Neural progenitor cell (in vitro differentiated cells): ENCODE results near the gene ARL15. TPM values are rescaled to one million over a fixed set of nuclear protein-coding genes. Genes with fewer than 3 reads are reported as not detected.

ENCODE experiments used
- DNase-seq: peaks from one replicate; pipeline ENCODE4 v3.0.0-alpha.2; 2016; ENCODE audit warnings: low spot score
- H2AFZ ChIP-seq: fragments of 200-600 bp; sonication (generic); replicated peaks from 2 replicates; pipeline ENCODE4 v1.6.1; 2016; ENCODE audit warnings: antibody characterized with exemption
- H3F3A ChIP-seq: fragments of 200-600 bp; sonication (generic); 2 replicates; pipeline ENCODE4 v1.6.1; 2016; ENCODE audit warnings: antibody characterized with exemption, low read depth
- H3K27ac ChIP-seq: fragments of 200-600 bp; sonication (generic); 2 replicates; pipeline ENCODE4 v1.5.1; 2016; ENCODE audit warnings: mild to moderate bottlenecking
- H3K27me3 ChIP-seq: fragments of 200-600 bp; sonication (generic); 2 replicates; pipeline ENCODE4 v1.6.1; 2016; ENCODE audit warnings: mild to moderate bottlenecking, moderate library complexity
- H3K36me3 ChIP-seq: fragments of 200-600 bp; sonication (generic); 2 replicates; pipeline ENCODE4 v1.5.1; 2016
- H3K4me1 ChIP-seq: fragments of 200-600 bp; sonication (generic); 2 replicates; pipeline ENCODE4 v1.6.1; 2016; ENCODE audit warnings: mixed run types
- H3K4me2 ChIP-seq: fragments of 200-600 bp; sonication (generic); 2 replicates; pipeline ENCODE4 v1.6.1; 2016
- H3K4me3 ChIP-seq: fragments of 200-600 bp; sonication (generic); 2 replicates; pipeline ENCODE4 v1.5.1; 2016
- H3K79me2 ChIP-seq: fragments of 200-600 bp; sonication (generic); 2 replicates; pipeline ENCODE4 v1.6.1; 2016; ENCODE audit warnings: low read depth
- H3K9ac ChIP-seq: fragments of 200-600 bp; sonication (generic); 2 replicates; pipeline ENCODE4 v1.6.1; 2016
- H3K9me3 ChIP-seq: fragments of 200-600 bp; sonication (generic); 2 replicates; pipeline ENCODE4 v1.5.1; 2016; ENCODE audit warnings: low read depth
- H4K20me1 ChIP-seq: fragments of 200-600 bp; sonication (generic); 2 replicates; pipeline ENCODE4 v1.6.1; 2016; ENCODE audit warnings: low read depth
- H3K27ac Mint-ChIP-seq: 3 replicates; pipeline ENCODE4 v1.8.0; 2021; ENCODE audit warnings: mixed read lengths
- H3K27me3 Mint-ChIP-seq: 2 replicates; pipeline ENCODE4 v1.8.0; 2022; ENCODE audit warnings: low read depth, mild to moderate bottlenecking, inconsistent platforms, moderate library complexity, mixed read lengths; ENCODE audit not compliant: insufficient read depth
- H3K36me3 Mint-ChIP-seq: 3 replicates; pipeline ENCODE4 v1.8.0; 2021; ENCODE audit warnings: mixed read lengths
- H3K4me1 Mint-ChIP-seq: 3 replicates; pipeline ENCODE4 v1.8.0; 2021; ENCODE audit warnings: mixed read lengths
- H3K4me3 Mint-ChIP-seq: 3 replicates; pipeline ENCODE4 v1.8.0; 2021; ENCODE audit warnings: mild to moderate bottlenecking, moderate library complexity, mixed read lengths
- H3K9me3 Mint-ChIP-seq: 3 replicates; pipeline ENCODE4 v1.8.0; 2020; ENCODE audit warnings: mixed read lengths
- CTCF ChIP-seq: fragments of 200-600 bp; sonication (generic); IDR thresholded peaks from 2 replicates; pipeline ENCODE4 v1.5.1; 2017; ENCODE audit warnings: antibody characterized with exemption, mild to moderate bottlenecking
- EZH2 ChIP-seq: fragments of 200-600 bp; sonication (generic); IDR thresholded peaks from 2 replicates; pipeline ENCODE4 v1.6.1; 2017; ENCODE audit warnings: antibody characterized with exemption, mild to moderate bottlenecking, moderate library complexity
- EZH2phosphoT487 ChIP-seq: fragments of 200-600 bp; sonication (generic); IDR thresholded peaks from 2 replicates; pipeline ENCODE4 v1.6.1; 2017; ENCODE audit warnings: antibody characterized with exemption
- total RNA-seq: library from RNA; depleted of rRNA; stranded (reverse); fragments of >200 nt; gene quantifications from 2 replicates; pipeline ENCODE4 v1.2.3, GENCODE V29; 2015; ENCODE audit warnings: low replicate concordance

ARL15 gene
- total RNA-seq, 1 donor from 2014 or later = 39.1 TPM

- Mint-ChIP-seq H3K27ac (no peak overlapping the region), H3K4me3 (no peak overlapping the region), H3K9me3 (no peaks in the 10 kb centered on the region), H3K4me1 (no peaks in the 10 kb centered on the region), H3K36me3 (no peaks in the 10 kb centered on the region), H3K27me3 (no peaks in the 10 kb centered on the region)
- Histone ChIP-seq H4K20me1 (no peaks in the 10 kb centered on the region), H3K9me3 (no peaks in the 10 kb centered on the region), H3K4me1 (no peaks in the 10 kb centered on the region), H3K27me3 (no peaks in the 10 kb centered on the region), H3F3A (no peaks in the 10 kb centered on the region), H3K36me3 (no peaks in the 10 kb centered on the region), H2AFZ (no peak overlapping the region), H3K79me2 (no peaks in the 10 kb centered on the region), H3K9ac (no peak overlapping the region), H3K4me3 (no peak overlapping the region), H3K4me2 (no peak overlapping the region), H3K27ac (no peak overlapping the region)
- TF ChIP-seq EZH2phosphoT487 (no peak), EZH2 (no peak), CTCF (no peak)
- DNase-seq = no peak
These were observed 402.5 kb downstream of the ARL15 start for GRCh38 chr5:53907827-53908226.

GRCh38 chr5:53906736-53907135 is 403.6 kb downstream of the ARL15 start:
- no peaks in the 10 kb centered on the region for H3K9me3 Mint-ChIP-seq
- Histone ChIP-seq H3K4me1 (no peaks in the 10 kb centered on the region), H3K36me3 (no peaks in the 10 kb centered on the region), H3K9ac (no peak overlapping the region), H4K20me1 (no peaks in the 10 kb centered on the region), H3K9me3 (no peaks in the 10 kb centered on the region), H3K79me2 (no peaks in the 10 kb centered on the region), H3K27ac (no peak overlapping the region), H3K4me3 (no peak overlapping the region), H3F3A (no peaks in the 10 kb centered on the region), H3K27me3 (no peaks in the 10 kb centered on the region), H3K4me2 (no peak overlapping the region), H2AFZ (no peak overlapping the region)
- H3K4me1 Mint-ChIP-seq = no peaks in the 10 kb centered on the region
- no peaks in the 10 kb centered on the region for H3K27me3 Mint-ChIP-seq
- no peaks in the 10 kb centered on the region for H3K36me3 Mint-ChIP-seq
- TF ChIP-seq EZH2phosphoT487 = no peak
- no peak for TF ChIP-seq EZH2
- no peak for TF ChIP-seq CTCF
- no peak overlapping the region for H3K4me3 Mint-ChIP-seq
- no peak for DNase-seq
- H3K27ac Mint-ChIP-seq = no peak overlapping the region

GRCh38 chr5:53902296-53902907 is 408.0 kb downstream of the ARL15 start:
- H3K9me3 Mint-ChIP-seq = peaks cover 5% of the 10 kb centered on the region

More at GRCh38 chr5:53902296-53902907, 408.0 kb downstream of the ARL15 start:
- Histone ChIP-seq H4K20me1 (no peaks in the 10 kb centered on the region), H2AFZ (no peak overlapping the region), H3K36me3 (no peaks in the 10 kb centered on the region), H3K4me3 (no peak overlapping the region), H3K9me3 (no peaks in the 10 kb centered on the region), H3K4me1 (no peaks in the 10 kb centered on the region), H3K4me2 (no peak overlapping the region), H3K27me3 (no peaks in the 10 kb centered on the region), H3K27ac (no peak overlapping the region), H3K9ac (no peak overlapping the region), H3F3A (no peaks in the 10 kb centered on the region), H3K79me2 (no peaks in the 10 kb centered on the region)
- Mint-ChIP-seq H3K36me3 (no peaks in the 10 kb centered on the region), H3K4me1 (no peaks in the 10 kb centered on the region), H3K27ac (no peak overlapping the region), H3K4me3 (no peak overlapping the region), H3K27me3 (no peaks in the 10 kb centered on the region)
- DNase-seq = no peak
- TF ChIP-seq EZH2phosphoT487 (no peak), EZH2 (no peak), CTCF (no peak)
